Measurements from ENCODE around the gene CRACDL.
A peak's percentile ranks its signal among the peaks of the same experiment; 100 is the strongest.

CRACDL gene

DNA sequence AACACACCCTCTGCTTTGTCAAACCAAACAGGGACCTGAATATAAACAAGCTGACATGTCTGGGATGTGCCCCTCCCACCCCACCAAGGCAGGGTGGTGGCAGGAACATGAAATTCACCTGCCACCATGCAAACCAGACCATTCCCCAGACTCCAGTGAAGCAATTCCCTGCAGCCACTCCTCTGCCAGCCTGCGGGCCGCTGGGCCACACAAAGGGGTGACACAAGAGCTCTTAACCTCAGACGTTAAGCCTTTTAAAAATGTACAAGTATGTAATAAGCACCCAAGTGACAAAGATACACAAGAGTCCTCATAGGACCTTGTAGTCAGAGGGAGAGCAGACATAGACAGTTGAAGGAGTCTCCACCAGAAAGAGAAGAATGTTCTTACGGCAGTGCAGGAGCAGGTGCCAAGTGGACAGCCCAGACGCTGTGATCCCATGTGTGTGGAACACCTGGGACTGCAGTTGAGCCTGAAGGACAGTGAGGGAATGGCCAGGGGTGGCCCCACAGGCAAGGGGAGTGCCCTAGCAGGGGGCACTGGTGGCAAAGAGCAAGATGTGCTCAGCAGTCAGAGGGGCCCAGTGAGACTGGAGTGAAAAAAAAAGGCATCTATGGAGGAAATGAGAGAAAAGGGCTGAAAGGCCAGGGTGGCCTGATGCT is 36.9 kb downstream of the CRACDL start:
- TF ChIP-seq FOXK2 (IDR thresholded peaks at IDR 0.05) (no peak), HDGF (IDR thresholded peaks at IDR 0.05; ENCODE audit: borderline replicate concordance) (no peak), ELF4 (IDR thresholded peaks at IDR 0.05) (no peak), LEF1 (IDR thresholded peaks at IDR 0.05; ENCODE audit: borderline replicate concordance) (no peak), NFRKB (IDR thresholded peaks at IDR 0.05) (no peak), L3MBTL2 (conservative IDR thresholded peaks at IDR 0.05) (no peak)
- ChIA-PET CTCF (no interaction called here), POLR2A (no interaction called here)
- no peak for DNase-seq (ENCODE audit: extremely low spot score)

DNA sequence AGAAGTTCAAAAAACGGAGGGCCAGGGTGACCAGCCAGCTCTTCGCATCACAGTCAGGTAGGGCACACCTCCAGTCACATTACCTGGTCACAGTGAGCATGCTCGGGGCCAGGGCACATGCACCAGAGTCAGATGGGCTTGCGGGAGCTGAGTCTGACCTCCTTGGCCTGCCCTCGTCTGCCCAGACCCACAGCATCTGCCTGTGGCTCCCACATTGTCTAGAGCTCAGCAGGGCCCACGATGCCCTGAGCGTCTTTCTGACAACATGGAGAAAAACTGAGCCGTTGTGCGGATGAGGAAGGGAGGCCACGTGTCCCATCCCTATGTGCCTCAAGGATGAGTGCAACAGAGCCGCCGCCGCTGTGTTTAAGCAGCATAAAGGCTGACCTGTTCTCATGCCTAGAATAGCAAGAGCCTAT is 37.6 kb downstream of the CRACDL start:
- no peak for TF ChIP-seq BHLHE40 (IDR thresholded peaks at IDR 0.05; ENCODE audit: borderline replicate concordance)
- TF ChIP-seq ARNT (IDR thresholded peaks at IDR 0.05), result no peak
- no peak for TF ChIP-seq FOXM1 (IDR thresholded peaks at IDR 0.05; ENCODE audit: borderline replicate concordance)
- no peak for TF ChIP-seq L3MBTL2 (conservative IDR thresholded peaks at IDR 0.05)
- TF ChIP-seq, protein P1, sequence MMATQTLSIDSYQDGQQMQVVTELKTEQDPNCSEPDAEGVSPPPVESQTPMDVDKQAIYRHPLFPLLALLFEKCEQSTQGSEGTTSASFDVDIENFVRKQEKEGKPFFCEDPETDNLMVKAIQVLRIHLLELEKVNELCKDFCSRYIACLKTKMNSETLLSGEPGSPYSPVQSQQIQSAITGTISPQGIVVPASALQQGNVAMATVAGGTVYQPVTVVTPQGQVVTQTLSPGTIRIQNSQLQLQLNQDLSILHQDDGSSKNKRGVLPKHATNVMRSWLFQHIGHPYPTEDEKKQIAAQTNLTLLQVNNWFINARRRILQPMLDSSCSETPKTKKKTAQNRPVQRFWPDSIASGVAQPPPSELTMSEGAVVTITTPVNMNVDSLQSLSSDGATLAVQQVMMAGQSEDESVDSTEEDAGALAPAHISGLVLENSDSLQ (IDR thresholded peaks at IDR 0.05), result no peak
- TF ChIP-seq LEF1 (IDR thresholded peaks at IDR 0.05; ENCODE audit: borderline replicate concordance), result no peak
- TF ChIP-seq NFRKB (IDR thresholded peaks at IDR 0.05), result no peak
- TF ChIP-seq FOXA1 (IDR thresholded peaks at IDR 0.05), result no peak
- no peak for TF ChIP-seq ELF4 (IDR thresholded peaks at IDR 0.05)
- TF ChIP-seq CTBP1 (IDR thresholded peaks at IDR 0.05; ENCODE audit: borderline replicate concordance), result no peak
- no peak for TF ChIP-seq SUZ12 (IDR thresholded peaks at IDR 0.05)
- TF ChIP-seq SP1 (IDR thresholded peaks at IDR 0.05), result no peak
- no peak for TF ChIP-seq FOXK2 (IDR thresholded peaks at IDR 0.05)
- no peak for DNase-seq (ENCODE audit: extremely low spot score)
- CTCF ChIA-PET, result no interaction called here
- POLR2A ChIA-PET, result no interaction called here

DNA sequence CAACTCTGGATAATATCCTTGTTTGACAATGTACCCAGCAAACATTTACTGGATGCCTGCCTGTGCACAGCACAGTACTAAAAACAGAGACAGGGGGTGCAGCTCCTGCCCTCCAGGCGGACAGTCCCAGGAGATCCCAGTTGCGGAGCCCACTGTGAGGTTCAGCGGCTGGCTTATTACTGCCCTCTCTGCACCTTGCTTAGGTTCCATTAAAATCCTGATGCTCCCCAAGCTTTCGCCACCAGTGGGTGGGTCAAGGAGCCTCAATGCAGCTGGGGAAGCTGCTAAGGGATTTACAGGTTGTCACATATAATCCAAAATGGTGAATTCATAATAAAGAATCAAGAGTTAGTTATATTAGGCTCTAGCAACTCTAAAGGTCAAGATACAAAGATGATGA is 38.3 kb downstream of the CRACDL start:
- ChIA-PET POLR2A (no interaction called here), CTCF (no interaction called here)
- DNase-seq (ENCODE audit: extremely low spot score), result no peak
- TF ChIP-seq ELF4 (IDR thresholded peaks at IDR 0.05) (no peak), ARNT (IDR thresholded peaks at IDR 0.05) (no peak), FOXM1 (IDR thresholded peaks at IDR 0.05; ENCODE audit: borderline replicate concordance) (no peak), L3MBTL2 (conservative IDR thresholded peaks at IDR 0.05) (no peak), LEF1 (IDR thresholded peaks at IDR 0.05; ENCODE audit: borderline replicate concordance) (no peak), CTBP1 (IDR thresholded peaks at IDR 0.05; ENCODE audit: borderline replicate concordance) (no peak), HDGF (IDR thresholded peaks at IDR 0.05; ENCODE audit: borderline replicate concordance) (no peak), TARDBP (IDR thresholded peaks at IDR 0.05) (no peak), ZNF384 (IDR thresholded peaks at IDR 0.05) (no peak), FOXK2 (IDR thresholded peaks at IDR 0.05) (no peak), SP1 (IDR thresholded peaks at IDR 0.05) (no peak), BHLHE40 (IDR thresholded peaks at IDR 0.05; ENCODE audit: borderline replicate concordance) (no peak), SUZ12 (IDR thresholded peaks at IDR 0.05) (no peak), NFRKB (IDR thresholded peaks at IDR 0.05) (no peak), FOXA1 (IDR thresholded peaks at IDR 0.05) (no peak)
- TF ChIP-seq, protein P1 (IDR thresholded peaks at IDR 0.05), result no peak

DNA sequence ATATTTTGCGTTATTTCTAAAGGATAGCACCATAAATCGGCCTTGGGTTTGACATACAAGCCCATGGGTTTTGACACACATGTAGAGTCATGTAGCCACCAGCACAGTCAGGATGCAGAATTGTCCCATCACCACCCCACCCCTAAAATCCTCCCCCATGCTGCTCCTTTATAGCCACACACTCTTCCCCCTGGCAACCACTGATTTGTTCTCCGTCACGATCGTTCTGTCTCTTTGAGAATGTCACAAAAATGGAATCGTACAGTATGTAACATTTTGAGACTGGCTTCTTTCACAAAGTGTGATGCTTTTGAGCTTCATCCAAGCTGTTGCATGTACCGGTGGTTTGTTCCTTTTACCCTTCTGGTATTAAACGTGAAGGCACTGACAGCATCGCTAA is 39.1 kb downstream of the CRACDL start:
- ChIA-PET POLR2A (no interaction called here), CTCF (no interaction called here)
- TF ChIP-seq TARDBP (IDR thresholded peaks at IDR 0.05), result no peak
- TF ChIP-seq FOXA1 (IDR thresholded peaks at IDR 0.05), result no peak
- no peak for TF ChIP-seq ZNF384 (IDR thresholded peaks at IDR 0.05)
- TF ChIP-seq NFRKB (IDR thresholded peaks at IDR 0.05), result no peak
- TF ChIP-seq FOXK2 (IDR thresholded peaks at IDR 0.05), result no peak
- TF ChIP-seq LEF1 (IDR thresholded peaks at IDR 0.05; ENCODE audit: borderline replicate concordance), result no peak
- no peak for TF ChIP-seq SP1 (IDR thresholded peaks at IDR 0.05)
- TF ChIP-seq SUZ12 (IDR thresholded peaks at IDR 0.05), result no peak
- TF ChIP-seq BHLHE40 (IDR thresholded peaks at IDR 0.05; ENCODE audit: borderline replicate concordance), result no peak
- TF ChIP-seq ARNT (IDR thresholded peaks at IDR 0.05), result no peak
- no peak for TF ChIP-seq CTBP1 (IDR thresholded peaks at IDR 0.05; ENCODE audit: borderline replicate concordance)
- TF ChIP-seq, protein P1 (IDR thresholded peaks at IDR 0.05), result no peak
- no peak for TF ChIP-seq HDGF (IDR thresholded peaks at IDR 0.05; ENCODE audit: borderline replicate concordance)
- no peak for TF ChIP-seq ELF4 (IDR thresholded peaks at IDR 0.05)
- no peak for TF ChIP-seq FOXM1 (IDR thresholded peaks at IDR 0.05; ENCODE audit: borderline replicate concordance)
- TF ChIP-seq L3MBTL2 (conservative IDR thresholded peaks at IDR 0.05), result no peak
- DNase-seq (ENCODE audit: extremely low spot score), result no peak

DNA sequence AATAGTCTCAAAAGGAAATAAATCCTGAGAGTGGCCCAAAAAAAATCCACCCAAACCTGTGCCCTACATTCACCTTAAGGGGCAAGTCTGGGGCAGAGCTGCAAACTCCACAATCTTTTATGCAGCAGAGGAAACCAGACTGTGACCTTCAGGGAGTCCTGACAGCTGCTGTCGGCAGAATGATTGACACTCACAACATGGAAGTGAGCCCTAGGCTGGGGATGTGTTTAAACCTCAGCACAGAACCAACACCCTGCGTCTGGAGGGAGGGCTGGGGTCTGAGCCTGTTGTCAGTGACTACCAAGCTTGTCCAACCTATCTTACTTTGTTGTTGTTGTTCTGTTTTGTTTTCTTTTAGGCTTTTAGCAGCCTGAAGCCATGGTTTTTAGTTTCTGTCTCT is 39.6 kb downstream of the CRACDL start:
- POLR2A ChIA-PET, result no interaction called here
- DNase-seq (ENCODE audit: extremely low spot score), result no peak
- CTCF ChIA-PET, result no interaction called here
- TF ChIP-seq ELF4 (IDR thresholded peaks at IDR 0.05), result no peak
- TF ChIP-seq, protein P1 (IDR thresholded peaks at IDR 0.05), result peak; percentile 65

DNA sequence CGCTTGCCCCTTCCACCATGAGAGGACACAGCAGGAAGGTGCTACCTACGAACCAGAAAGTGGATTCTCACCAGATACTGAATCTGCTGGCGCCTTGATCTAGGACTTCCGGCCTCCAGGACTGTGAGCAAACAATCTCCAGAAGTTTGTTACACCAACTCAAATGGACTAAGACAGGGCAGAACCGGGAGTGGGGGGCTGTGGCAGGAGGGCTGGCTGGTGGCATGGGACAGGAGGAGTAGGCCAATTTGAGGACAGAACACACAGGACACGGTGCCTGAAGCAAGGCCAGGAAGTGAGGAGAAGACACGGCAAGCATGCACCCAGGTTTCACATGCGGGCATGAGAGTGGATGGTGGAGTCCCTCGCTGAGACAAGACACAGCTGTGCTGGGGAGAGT is 40.1 kb downstream of the CRACDL start:
- CTCF ChIA-PET, result no interaction called here
- TF ChIP-seq SP1 (IDR thresholded peaks at IDR 0.05) (no peak), ZNF384 (IDR thresholded peaks at IDR 0.05) (no peak), L3MBTL2 (conservative IDR thresholded peaks at IDR 0.05) (no peak), FOXK2 (IDR thresholded peaks at IDR 0.05) (no peak), LEF1 (IDR thresholded peaks at IDR 0.05; ENCODE audit: borderline replicate concordance) (no peak)
- TF ChIP-seq, protein P1 (IDR thresholded peaks at IDR 0.05), result no peak

More for the DNA sequence above, 40.1 kb downstream of the CRACDL start:
- DNase-seq (ENCODE audit: extremely low spot score), result no peak
- POLR2A ChIA-PET, result no interaction called here

Data from HEK293T (cell line).